Stimulated activated naive CD8-positive, alpha-beta T cell treated with anti-CD3 and anti-CD28 coated beads, Interleukin-15, Interleukin-2, amounts not matched to agents 100 ng/mL and 50 ng/mL, for 24 hours (primary cell): ENCODE data around the gene MKNK2.
"Not testable (repeated sequence)": the region's sequence is repeated elsewhere in the genome, so short reads cannot be mapped to it uniquely, and the experiment has no call there.

Experiments used
- H3K27ac Mint-ChIP-seq: one replicate; pipeline ENCODE4 v1.8.0; 2021; ENCODE audit warnings: mild to moderate bottlenecking, mixed read lengths
- H3K27me3 Mint-ChIP-seq: one replicate; pipeline ENCODE4 v1.8.0; 2021; ENCODE audit warnings: mixed read lengths
- H3K36me3 Mint-ChIP-seq: one replicate; pipeline ENCODE4 v1.8.0; 2021; ENCODE audit warnings: low read depth, mixed read lengths
- H3K4me1 Mint-ChIP-seq: one replicate; pipeline ENCODE4 v1.8.0; 2021; ENCODE audit warnings: low read depth, mixed read lengths
- H3K4me3 Mint-ChIP-seq: one replicate; pipeline ENCODE4 v1.8.0; 2021; ENCODE audit warnings: mild to moderate bottlenecking, mixed read lengths
- H3K9me3 Mint-ChIP-seq: one replicate; pipeline ENCODE4 v1.8.0; 2021; ENCODE audit warnings: mixed read lengths

Gene MKNK2

GRCh38 chr19:1990230-1991017, 60.6 kb downstream of the MKNK2 start:
- Mint-ChIP-seq H3K9me3 (no peaks in the 10 kb centered on the region), H3K4me3 (no peak overlapping the region)

DNA sequence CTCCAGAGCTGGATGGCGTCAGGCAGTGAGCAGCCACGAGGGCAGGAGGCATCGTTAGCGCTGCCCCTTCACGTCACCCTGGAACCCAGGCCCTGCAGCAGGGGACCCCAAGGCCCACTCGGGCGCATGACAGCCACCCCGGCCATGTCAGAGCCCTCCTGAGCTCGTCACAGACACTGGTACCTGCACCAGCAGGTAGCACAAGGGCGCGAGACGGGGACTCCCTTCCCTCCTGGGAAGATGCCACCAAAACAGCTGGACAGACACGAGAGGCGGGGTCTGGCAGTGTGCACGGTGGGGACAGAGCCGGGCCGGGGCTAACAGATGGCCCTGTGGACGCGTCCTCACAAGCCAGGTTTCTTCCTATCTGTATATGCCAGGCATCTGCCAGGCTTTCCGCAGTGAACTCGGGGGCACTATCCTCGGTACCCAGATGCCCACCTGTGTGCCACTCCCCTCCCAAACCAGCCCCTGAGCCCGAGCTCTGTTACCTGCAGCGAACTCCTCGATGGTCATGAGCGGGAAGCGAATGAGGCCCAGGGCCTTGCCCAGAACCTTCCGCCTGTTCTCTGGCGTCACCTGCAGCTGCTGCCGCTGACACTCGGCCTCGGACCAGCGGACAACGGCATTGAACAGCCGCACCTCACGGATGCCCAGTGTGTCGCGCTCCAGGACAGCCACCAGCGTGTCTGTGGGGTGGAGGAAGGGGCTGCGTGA, 61.4 kb downstream of the MKNK2 start:
- Mint-ChIP-seq H3K4me3 (no peak overlapping the region), H3K36me3 (peaks cover 9% of the 10 kb centered on the region)

More at GRCh38 chr19:1990230-1991017, 60.6 kb downstream of the MKNK2 start:
- H3K27ac Mint-ChIP-seq, result no peak overlapping the region
- H3K4me1 Mint-ChIP-seq, result no peaks in the 10 kb centered on the region
- no peaks in the 10 kb centered on the region for H3K27me3 Mint-ChIP-seq
- peaks cover 9% of the 10 kb centered on the region for H3K36me3 Mint-ChIP-seq

GRCh38 chr19:1988464-1988863, 62.6 kb downstream of the MKNK2 start:
- H3K9me3 Mint-ChIP-seq, H3K4me1 Mint-ChIP-seq, H3K27me3 Mint-ChIP-seq, H3K4me3 Mint-ChIP-seq, H3K27ac Mint-ChIP-seq: not testable (repeated sequence)
- H3K36me3 Mint-ChIP-seq, result peaks cover 10% of the 10 kb centered on the region

More for the DNA sequence above, 61.4 kb downstream of the MKNK2 start:
- Mint-ChIP-seq H3K27me3 (no peaks in the 10 kb centered on the region), H3K9me3 (no peaks in the 10 kb centered on the region), H3K4me1 (no peaks in the 10 kb centered on the region), H3K27ac (no peak overlapping the region)
